Spleen (tissue), 7 donors: Measurements from ENCODE around the gene FKBP11.

Source experiments
- CTCF ChIP-seq, 11 experiments: fragments of 200-600 bp in 7 of 11; fragments of 450-650 bp in 4 of 11; sonication (generic) in 4 of 11; IDR thresholded peaks in 8 of 11; conservative IDR thresholded peaks in 3 of 11; 1 replicate in 7 of 11; 2 replicates in 4 of 11; pipeline versions ENCODE4 v1.4.0 to v1.8.0; 2016 to 2021; ENCODE audit warnings: antibody characterized with exemption in 11 of 11, inconsistent platforms in 4 of 11, mild to moderate bottlenecking in 1 of 11
- POLR2A ChIP-seq, 3 donors: fragments of 450-650 bp; IDR thresholded peaks; one replicate each; pipeline ENCODE4 v1.5.1; 2017; ENCODE audit warnings: antibody characterized with exemption in 3 of 3, mild to moderate bottlenecking in 1 of 3
- donor health status: DM: no; HTN: no; CAD: no; lungs with moderate emphysema.
- donor health status: DM: no; HTN: no; CAD: no.
- donor health status: DM: no; HTN: no; CAD: no.

DNA sequence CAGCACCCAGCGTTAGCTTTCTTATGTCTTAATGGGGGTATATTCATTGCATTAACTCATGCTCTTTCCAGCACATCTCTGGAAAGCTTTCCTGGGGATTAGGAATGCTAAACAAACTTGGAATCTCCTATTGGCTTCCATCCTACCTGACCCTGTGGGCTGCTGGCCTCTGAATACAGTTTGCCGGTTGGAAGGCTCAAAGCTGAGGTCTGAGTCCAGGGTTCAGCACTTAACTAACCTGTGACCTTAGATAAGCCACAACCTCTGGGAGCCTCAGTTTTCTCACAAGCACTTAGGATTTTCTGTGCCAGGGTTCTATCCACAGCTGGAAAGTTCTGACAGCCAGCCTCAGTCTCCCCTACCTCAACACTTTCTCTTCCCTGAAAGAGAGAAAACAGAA is 46.7 kb downstream of the FKBP11 start:
- TF ChIP-seq CTCF (IDR thresholded peaks at IDR 0.05 in 8 of 11, conservative IDR thresholded peaks at IDR 0.05 in 3 of 11) (no peak), POLR2A (IDR thresholded peaks at IDR 0.05) (no peak)
